ENCODE data around the gene TMEM178A. TPM values are rescaled to one million over a fixed set of nuclear protein-coding genes. Genes with fewer than 3 reads are reported as not detected.

The TMEM178A gene
- polyA plus RNA-seq, 3 donors = 0.15 TPM; not detected in 2

DNA sequence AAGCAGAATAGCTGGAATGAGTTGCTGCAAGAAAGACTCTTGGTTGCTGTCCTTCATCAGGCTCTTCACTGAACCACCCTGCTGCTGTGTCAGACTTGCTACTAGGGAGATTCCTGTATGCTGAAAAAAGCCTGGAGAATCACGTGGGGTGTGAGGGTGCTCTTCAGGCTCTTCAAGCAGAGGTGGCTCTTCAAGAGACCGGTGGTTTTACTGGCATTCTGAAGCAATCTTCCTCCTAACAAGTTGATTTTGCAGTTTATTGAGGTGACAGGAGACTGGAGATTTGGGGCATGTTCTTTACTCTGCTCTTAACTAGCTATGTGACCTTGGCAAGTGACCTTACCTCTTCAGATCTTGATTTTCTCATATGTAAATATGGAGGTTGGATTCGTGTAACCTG is 14.1 kb downstream of the TMEM178A start:
- no CpG with 5 or more reads among the region's 3 CpGs for WGBS (ENCODE audit: insufficient coverage)
- Histone ChIP-seq H3K27me3 (ENCODE audit: control insufficient read depth in 2 of 2, insufficient read depth in 2 of 2, low read length in 2 of 2) (no peaks in the 10 kb centered on the region), H3K27ac (ENCODE audit: low read depth in 1 of 2, low read length in 2 of 2) (no peak overlapping the region), H3K9ac (ENCODE audit: insufficient read depth, low read length, poor library complexity, severe bottlenecking) (no peak overlapping the region), H3K4me2 (replicated peaks; ENCODE audit: extremely low read depth, low read length, poor library complexity, severe bottlenecking) (no peak overlapping the region), H3K36me3 (replicated peaks in 1 of 2; ENCODE audit: control insufficient read depth in 1 of 2, insufficient read depth in 2 of 2, low read length in 2 of 2) (no peaks in the 10 kb centered on the region), H3K4me3 (replicated peaks in 1 of 3; ENCODE audit: low read depth in 2 of 3, low read length in 3 of 3) (no peak overlapping the region), H4K20me1 (ENCODE audit: insufficient read depth, low read length) (no peaks in the 10 kb centered on the region), H3K79me2 (ENCODE audit: insufficient read depth, low read length) (no peaks in the 10 kb centered on the region), H3K9me3 (replicated peaks in 1 of 2; ENCODE audit: control insufficient read depth in 1 of 2, insufficient read depth in 1 of 2, low read length in 2 of 2) (no peaks in the 10 kb centered on the region), H2AFZ (ENCODE audit: insufficient read depth, low read depth, low read length, poor library complexity, severe bottlenecking) (no peak overlapping the region), H3K4me1 (ENCODE audit: control insufficient read depth in 1 of 2, insufficient read depth in 2 of 2, low read length in 2 of 2) (no peaks in the 10 kb centered on the region)
- peaks cover 0 to 3% (median 0%) of the 10 kb centered on the region in 7 donors for H3K9me3 Mint-ChIP-seq
- H3K27ac Mint-ChIP-seq = no peak overlapping the region
- DNase-seq = no peak
- H3K36me3 Mint-ChIP-seq = no peaks in the 10 kb centered on the region
- no peak overlapping the region for H3K4me3 Mint-ChIP-seq
- no peaks in the 10 kb centered on the region for H3K4me1 Mint-ChIP-seq
- H3K27me3 Mint-ChIP-seq (ENCODE audit: low read depth in 3 of 3) = peaks cover 2 to 6% (median 3%) of the 10 kb centered on the region in 3 donors
- TF ChIP-seq CTCF (IDR thresholded peaks at IDR 0.05) = no peak
- intact Hi-C loops (cut with micrococcal nuclease) = no loop called here

DNA sequence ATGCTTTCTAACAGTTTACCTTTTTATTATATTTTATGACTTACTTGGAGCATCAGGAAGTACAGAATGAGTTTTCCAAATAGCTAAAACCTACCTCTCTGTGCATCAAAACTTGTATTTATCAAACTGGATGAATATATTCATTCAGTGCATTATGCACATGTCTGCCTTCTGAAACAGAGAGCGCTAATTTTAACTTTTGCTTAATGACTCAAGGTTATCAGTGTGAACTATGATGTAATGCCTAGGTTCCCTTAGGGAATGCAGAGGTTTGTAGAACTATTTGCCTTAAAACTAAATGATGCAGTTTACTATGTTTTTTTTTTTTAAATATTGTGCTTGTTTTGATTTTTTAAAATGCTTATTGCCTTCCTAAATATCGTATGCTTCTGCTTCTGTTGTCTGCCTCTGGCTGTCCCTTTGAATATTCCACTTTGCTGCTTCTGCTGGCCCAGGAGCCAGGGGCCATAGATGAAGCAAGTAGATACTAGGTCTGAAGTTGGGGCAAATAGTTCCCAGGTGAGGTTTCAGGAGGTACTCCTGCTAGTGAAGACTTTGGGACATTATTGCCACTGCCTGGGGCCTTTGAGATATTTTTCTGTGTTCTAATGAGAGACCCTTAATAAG is 16.5 kb downstream of the TMEM178A start:
- intact Hi-C loops (cut with micrococcal nuclease) = no loop called here

More for the DNA sequence above, 16.5 kb downstream of the TMEM178A start:
- Mint-ChIP-seq H3K9me3 (peaks cover 0 to 3% (median 0%) of the 10 kb centered on the region in 7 donors), H3K36me3 (no peaks in the 10 kb centered on the region), H3K4me3 (no peak overlapping the region), H3K27ac (peak overlapping the region in 1 of 7 donors; percentile 16), H3K4me1 (peaks cover 2% of the 10 kb centered on the region), H3K27me3 (ENCODE audit: low read depth in 3 of 3) (peaks cover 2 to 3% (median 2%) of the 10 kb centered on the region in 3 donors)
- Histone ChIP-seq H3K4me2 (replicated peaks; ENCODE audit: extremely low read depth, low read length, poor library complexity, severe bottlenecking) (no peak overlapping the region), H2AFZ (ENCODE audit: insufficient read depth, low read depth, low read length, poor library complexity, severe bottlenecking) (no peak overlapping the region), H4K20me1 (ENCODE audit: insufficient read depth, low read length) (no peaks in the 10 kb centered on the region), H3K9me3 (replicated peaks in 1 of 2; ENCODE audit: control insufficient read depth in 1 of 2, insufficient read depth in 1 of 2, low read length in 2 of 2) (no peaks in the 10 kb centered on the region), H3K36me3 (replicated peaks in 1 of 2; ENCODE audit: control insufficient read depth in 1 of 2, insufficient read depth in 2 of 2, low read length in 2 of 2) (no peaks in the 10 kb centered on the region), H3K27me3 (ENCODE audit: control insufficient read depth in 2 of 2, insufficient read depth in 2 of 2, low read length in 2 of 2) (no peaks in the 10 kb centered on the region), H3K27ac (ENCODE audit: low read depth in 1 of 2, low read length in 2 of 2) (no peak overlapping the region), H3K4me1 (ENCODE audit: control insufficient read depth in 1 of 2, insufficient read depth in 2 of 2, low read length in 2 of 2) (no peaks in the 10 kb centered on the region), H3K79me2 (ENCODE audit: insufficient read depth, low read length) (no peaks in the 10 kb centered on the region), H3K9ac (ENCODE audit: insufficient read depth, low read length, poor library complexity, severe bottlenecking) (no peak overlapping the region), H3K4me3 (replicated peaks in 1 of 3; ENCODE audit: low read depth in 2 of 3, low read length in 3 of 3) (no peak overlapping the region)
- WGBS (ENCODE audit: insufficient coverage) = 63% methylated on average over 1 of the region's 2 CpGs
- DNase-seq = no peak
- TF ChIP-seq CTCF (IDR thresholded peaks at IDR 0.05) = no peak
